Ovary (tissue), 3 donors: ENCODE data around the gene SEZ6L2.

Experiments
- EP300 ChIP-seq: sonication (generic); formaldehyde crosslinking; IDR thresholded peaks from one replicate; pipeline ENCODE4 v1.6.1; 2017; ENCODE audit warnings: antibody characterized with exemption
- POLR2A ChIP-seq: fragments of 450-650 bp; IDR thresholded peaks from one replicate; pipeline ENCODE4 v1.6.1; 2017; ENCODE audit warnings: antibody characterized with exemption, mild to moderate bottlenecking, moderate library complexity
- TF ChIP-seq, protein P1 (sequence below), 3 donors: fragments of 450-650 bp in 2 of 3; fragments of 200-600 bp in 1 of 3; IDR thresholded peaks; one replicate each; pipeline versions ENCODE4 v1.5.1 to v1.8.0; 2016 to 2022; ENCODE audit warnings: antibody characterized with exemption in 3 of 3, mild to moderate bottlenecking in 1 of 3
- donor health status: DM: no; HTN: no; CAD: no.

DNA sequence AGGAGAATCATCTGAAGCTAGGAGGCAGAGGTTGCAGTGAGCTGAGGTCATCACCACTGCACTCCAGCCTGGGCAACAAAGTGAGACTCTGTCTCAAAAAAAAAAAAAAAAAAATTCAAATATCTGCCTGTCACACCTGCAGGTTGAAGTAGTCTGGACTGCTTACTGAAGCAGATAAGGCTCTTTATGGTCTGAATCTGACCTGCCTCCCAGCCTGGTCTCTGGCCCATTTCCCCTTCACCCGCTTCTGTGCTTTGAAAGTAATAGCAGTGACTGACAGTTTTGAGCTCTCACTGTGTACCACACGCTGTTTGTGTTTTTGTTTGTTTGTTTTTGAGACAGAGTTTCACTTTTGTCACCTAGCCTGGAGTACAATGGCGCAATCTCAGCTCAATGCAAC lies 5.8 kb downstream of the SEZ6L2 start:
- TF ChIP-seq POLR2A: no peak
- TF ChIP-seq, protein P1, sequence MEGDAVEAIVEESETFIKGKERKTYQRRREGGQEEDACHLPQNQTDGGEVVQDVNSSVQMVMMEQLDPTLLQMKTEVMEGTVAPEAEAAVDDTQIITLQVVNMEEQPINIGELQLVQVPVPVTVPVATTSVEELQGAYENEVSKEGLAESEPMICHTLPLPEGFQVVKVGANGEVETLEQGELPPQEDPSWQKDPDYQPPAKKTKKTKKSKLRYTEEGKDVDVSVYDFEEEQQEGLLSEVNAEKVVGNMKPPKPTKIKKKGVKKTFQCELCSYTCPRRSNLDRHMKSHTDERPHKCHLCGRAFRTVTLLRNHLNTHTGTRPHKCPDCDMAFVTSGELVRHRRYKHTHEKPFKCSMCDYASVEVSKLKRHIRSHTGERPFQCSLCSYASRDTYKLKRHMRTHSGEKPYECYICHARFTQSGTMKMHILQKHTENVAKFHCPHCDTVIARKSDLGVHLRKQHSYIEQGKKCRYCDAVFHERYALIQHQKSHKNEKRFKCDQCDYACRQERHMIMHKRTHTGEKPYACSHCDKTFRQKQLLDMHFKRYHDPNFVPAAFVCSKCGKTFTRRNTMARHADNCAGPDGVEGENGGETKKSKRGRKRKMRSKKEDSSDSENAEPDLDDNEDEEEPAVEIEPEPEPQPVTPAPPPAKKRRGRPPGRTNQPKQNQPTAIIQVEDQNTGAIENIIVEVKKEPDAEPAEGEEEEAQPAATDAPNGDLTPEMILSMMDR (IDR thresholded peaks at IDR 0.05): no peak
- TF ChIP-seq EP300: no peak
